HEK293 (cell line): ENCODE data around the gene TBC1D19.
A peak's percentile ranks its signal among the peaks of the same experiment; 100 is the strongest.

Experiments
- CTCF ChIA-PET: fragments of 350-600 bp; formaldehyde crosslinking; extraction: SDS; loops from one replicate; lab custom pipeline; 2021; ENCODE audit warnings: antibody characterized with exemption; lab: Yijun Ruan, JAX
- POLR2A ChIA-PET: fragments of 300-600 bp; formaldehyde crosslinking; extraction: SDS; loops from one replicate; lab custom pipeline; 2020; ENCODE audit warnings: antibody characterized with exemption, inconsistent platforms; lab: Yijun Ruan, JAX
- H3K27ac ChIP-seq: fragments of 200-500 bp; sonication (Bioruptor generic); 2 replicates; pipeline ENCODE4 v1.5.1; 2014; ENCODE audit warnings: low read depth, low read length, control low read depth, inconsistent platforms; ENCODE audit errors: extremely low read depth
- H3K36me3 ChIP-seq, 2 experiments: fragments of 200-500 bp in 1 of 2; sonication (Bioruptor generic) in 1 of 2; 1 replicate in 1 of 2; 2 replicates in 1 of 2; pipeline ENCODE4 v1.5.1; 2014 to 2017; ENCODE audit warnings: inconsistent platforms in 2 of 2, low read length in 2 of 2; ENCODE audit not compliant: control insufficient read depth in 2 of 2, insufficient read depth in 1 of 2
- H3K4me1 ChIP-seq: fragments of 200-500 bp; sonication (Bioruptor generic); 2 replicates; pipeline ENCODE4 v1.5.1; 2014; ENCODE audit warnings: mild to moderate bottlenecking, low read length, inconsistent platforms; ENCODE audit not compliant: control insufficient read depth, insufficient read depth
- H3K4me3 ChIP-seq: 2 replicates; pipeline ENCODE4 v1.5.1; 2011; ENCODE audit warnings: low read depth, mild to moderate bottlenecking, control low read depth, low read length, moderate library complexity
- H3K9me3 ChIP-seq: fragments of 200-500 bp; sonication (Bioruptor generic); 2 replicates; pipeline ENCODE4 v1.5.1; 2014; ENCODE audit warnings: low read depth, low read length, inconsistent platforms; ENCODE audit not compliant: control insufficient read depth, insufficient read depth
- BCL11B ChIP-seq: fragments of 450-650 bp; formaldehyde crosslinking; IDR thresholded peaks from 2 replicates; pipeline ENCODE4 v1.5.1; 2016; ENCODE audit warnings: low read depth, missing biosample characterization, missing genetic modification characterization
- GLIS1 ChIP-seq: fragments of 450-650 bp; formaldehyde crosslinking; IDR thresholded peaks from 2 replicates; pipeline ENCODE4 v1.5.1; 2016; ENCODE audit warnings: missing biosample characterization, missing genetic modification characterization
- HOXC10 ChIP-seq: sonication (generic); formaldehyde crosslinking; IDR thresholded peaks from 2 replicates; pipeline ENCODE4 v1.8.1; 2023; ENCODE audit warnings: mild to moderate bottlenecking, missing genetic modification reagents
- KLF9 ChIP-seq: fragments of 450-650 bp; formaldehyde crosslinking; IDR thresholded peaks from 2 replicates; pipeline ENCODE4 v1.5.1; 2016; ENCODE audit warnings: missing biosample characterization, missing genetic modification characterization, low read depth
- SCRT2 ChIP-seq: fragments of 450-650 bp; formaldehyde crosslinking; IDR thresholded peaks from 2 replicates; pipeline ENCODE4 v1.5.1; 2016; ENCODE audit warnings: missing biosample characterization, missing genetic modification characterization
- ZBTB20 ChIP-seq: fragments of 450-650 bp; formaldehyde crosslinking; IDR thresholded peaks from 2 replicates; pipeline ENCODE4 v1.5.1; 2016; ENCODE audit warnings: missing biosample characterization, missing genetic modification characterization
- ZBTB48 ChIP-seq: fragments of 450-650 bp; formaldehyde crosslinking; IDR thresholded peaks from 2 replicates; pipeline ENCODE4 v1.5.1; 2016; ENCODE audit warnings: missing biosample characterization, missing genetic modification characterization
- ZFP3 ChIP-seq: fragments of 450-650 bp; formaldehyde crosslinking; IDR thresholded peaks from 2 replicates; pipeline ENCODE4 v1.5.1; 2016; ENCODE audit warnings: low read depth, missing biosample characterization, missing genetic modification characterization
- ZNF324 ChIP-seq: fragments of 450-650 bp; formaldehyde crosslinking; IDR thresholded peaks from 2 replicates; pipeline ENCODE4 v1.5.1; 2016; ENCODE audit warnings: missing biosample characterization, missing genetic modification characterization
- ZNF37A ChIP-seq: fragments of 450-650 bp; IDR thresholded peaks from 2 replicates; pipeline ENCODE4 v1.5.1; 2018; ENCODE audit warnings: missing biosample characterization, missing genetic modification characterization
- ZNF391 ChIP-seq: fragments of 450-650 bp; formaldehyde crosslinking; IDR thresholded peaks from 2 replicates; pipeline ENCODE4 v1.5.1; 2016; ENCODE audit warnings: low read depth, missing biosample characterization, missing genetic modification characterization, borderline replicate concordance
- ZNF404 ChIP-seq: fragments of 450-650 bp; formaldehyde crosslinking; IDR thresholded peaks from 2 replicates; pipeline ENCODE4 v1.5.1; 2017; ENCODE audit warnings: missing biosample characterization, missing genetic modification characterization
- ZNF76 ChIP-seq: fragments of 450-650 bp; formaldehyde crosslinking; IDR thresholded peaks from 2 replicates; pipeline ENCODE4; 2016; ENCODE audit warnings: low read depth, missing biosample characterization, missing genetic modification characterization, borderline replicate concordance
- ZNF792 ChIP-seq: fragments of 450-650 bp; formaldehyde crosslinking; IDR thresholded peaks from 2 replicates; pipeline ENCODE4 v1.5.1; 2016; ENCODE audit warnings: missing biosample characterization, missing genetic modification characterization
- ZNF830 ChIP-seq: fragments of 450-650 bp; IDR thresholded peaks from 2 replicates; pipeline ENCODE4 v1.5.0; 2018; ENCODE audit warnings: missing biosample characterization, missing genetic modification characterization, low read depth, mild to moderate bottlenecking, moderate library complexity
- ZNF837 ChIP-seq: fragments of 450-650 bp; formaldehyde crosslinking; IDR thresholded peaks from 2 replicates; pipeline ENCODE4 v1.5.1; 2016; ENCODE audit warnings: missing biosample characterization, missing genetic modification characterization
- ZSCAN30 ChIP-seq: fragments of 450-650 bp; IDR thresholded peaks from 2 replicates; pipeline ENCODE4 v1.5.1; 2018; ENCODE audit warnings: missing biosample characterization, mild to moderate bottlenecking, missing genetic modification characterization, moderate library complexity
- TF ChIP-seq, protein P1 (sequence below): fragments of 450-650 bp; formaldehyde crosslinking; IDR thresholded peaks from 2 replicates; pipeline ENCODE4 v1.5.1; 2016; ENCODE audit warnings: missing biosample characterization, missing genetic modification characterization, low read depth
- TF ChIP-seq, protein P2 (sequence below): fragments of 450-650 bp; formaldehyde crosslinking; IDR thresholded peaks from 2 replicates; pipeline ENCODE4 v1.5.1; 2016; ENCODE audit warnings: missing biosample characterization, missing genetic modification characterization
- TF ChIP-seq, protein P3 (sequence below): fragments of 450-650 bp; formaldehyde crosslinking; IDR thresholded peaks from 2 replicates; pipeline ENCODE4 v1.5.1; 2016; ENCODE audit warnings: missing biosample characterization, missing genetic modification characterization
- TF ChIP-seq, protein P4 (sequence below): fragments of 450-650 bp; formaldehyde crosslinking; optimal IDR thresholded peaks from 2 replicates; pipeline ENCODE3; 2016; ENCODE audit warnings: missing biosample characterization, mild to moderate bottlenecking, missing genetic modification characterization

TBC1D19 gene

DNA sequence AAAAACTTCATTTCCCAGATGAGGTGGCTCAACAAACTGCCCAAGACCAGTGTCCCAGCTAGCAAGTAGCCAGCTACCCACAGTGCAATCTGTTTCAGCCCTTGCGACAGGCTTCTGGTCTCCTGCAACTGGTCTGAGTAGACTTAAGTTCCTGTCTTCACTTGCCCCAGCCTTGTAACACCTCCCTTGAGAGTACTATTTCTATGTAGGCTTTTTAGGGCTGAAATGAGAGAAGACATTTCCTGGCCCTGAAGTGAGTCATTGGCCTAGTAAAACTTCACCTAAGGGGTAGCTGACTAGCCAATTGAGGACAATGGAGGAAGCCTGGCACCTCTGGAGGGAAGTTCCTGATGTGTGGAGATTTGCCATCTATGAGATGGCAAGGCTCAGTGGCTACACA is 196.7 kb downstream of the TBC1D19 start:
- POLR2A ChIA-PET = no interaction called here
- CTCF ChIA-PET = no interaction called here
- Histone ChIP-seq H3K4me1 (no peaks in the 10 kb centered on the region), H3K4me3 (no peak overlapping the region), H3K9me3 (no peaks in the 10 kb centered on the region), H3K36me3 (no peaks in the 10 kb centered on the region), H3K27ac (no peak overlapping the region)
- peak; percentile 55 for TF ChIP-seq SCRT2 (tag by site-specific recombination)
- TF ChIP-seq ZNF391 (tag by site-specific recombination) = no peak
- no peak for TF ChIP-seq ZNF324 (tag by site-specific recombination)

DNA sequence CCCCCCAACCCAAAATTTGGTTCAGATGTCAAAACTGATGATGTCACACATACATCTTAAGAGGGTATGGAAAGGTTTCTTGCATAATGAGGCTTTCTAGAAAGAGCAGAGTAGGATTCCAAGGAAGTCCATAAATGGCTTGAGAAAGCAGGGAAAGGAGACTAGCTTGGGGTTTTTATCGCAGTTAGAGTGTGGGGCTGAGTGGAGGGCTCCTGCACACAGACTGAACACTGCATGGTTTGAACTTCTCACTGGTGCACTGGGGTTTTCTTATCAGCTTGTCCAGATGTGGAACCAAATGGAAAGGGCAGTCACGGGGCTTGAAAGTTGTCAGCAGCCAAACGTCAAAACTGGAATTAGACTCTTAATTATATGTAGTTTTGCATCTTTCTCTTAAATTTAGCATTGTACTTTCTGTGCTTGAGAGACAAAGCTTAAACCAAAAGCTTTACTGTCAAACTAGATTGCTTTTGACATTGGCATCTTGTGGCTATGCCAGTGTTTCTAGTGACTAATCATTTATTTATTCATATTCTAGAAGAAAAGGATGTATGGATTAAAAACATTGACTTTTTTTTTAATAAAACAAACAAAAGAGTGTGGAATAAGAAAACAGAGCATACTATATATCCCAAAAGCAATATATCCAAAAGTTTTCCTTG is 198.4 kb downstream of the TBC1D19 start:
- CTCF ChIA-PET = interaction anchor here (0.6 to 0.8 kb wide), 2 partner anchors 34 to 364 kb away, joined by 3 to 5 read pairs; no protein-coding TSS in a partner anchor
- Histone ChIP-seq H3K4me1 (no peaks in the 10 kb centered on the region), H3K27ac (no peak overlapping the region), H3K9me3 (no peaks in the 10 kb centered on the region), H3K4me3 (no peak overlapping the region), H3K36me3 (no peaks in the 10 kb centered on the region)
- TF ChIP-seq, protein P1, sequence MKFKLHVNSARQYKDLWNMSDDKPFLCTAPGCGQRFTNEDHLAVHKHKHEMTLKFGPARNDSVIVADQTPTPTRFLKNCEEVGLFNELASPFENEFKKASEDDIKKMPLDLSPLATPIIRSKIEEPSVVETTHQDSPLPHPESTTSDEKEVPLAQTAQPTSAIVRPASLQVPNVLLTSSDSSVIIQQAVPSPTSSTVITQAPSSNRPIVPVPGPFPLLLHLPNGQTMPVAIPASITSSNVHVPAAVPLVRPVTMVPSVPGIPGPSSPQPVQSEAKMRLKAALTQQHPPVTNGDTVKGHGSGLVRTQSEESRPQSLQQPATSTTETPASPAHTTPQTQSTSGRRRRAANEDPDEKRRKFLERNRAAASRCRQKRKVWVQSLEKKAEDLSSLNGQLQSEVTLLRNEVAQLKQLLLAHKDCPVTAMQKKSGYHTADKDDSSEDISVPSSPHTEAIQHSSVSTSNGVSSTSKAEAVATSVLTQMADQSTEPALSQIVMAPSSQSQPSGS = 0 out of 2 replicates have a peak, but pooled peaks have one; percentile 34
- TF ChIP-seq ZNF837 (tag by site-specific recombination) = no peak
- POLR2A ChIA-PET = no interaction called here

DNA sequence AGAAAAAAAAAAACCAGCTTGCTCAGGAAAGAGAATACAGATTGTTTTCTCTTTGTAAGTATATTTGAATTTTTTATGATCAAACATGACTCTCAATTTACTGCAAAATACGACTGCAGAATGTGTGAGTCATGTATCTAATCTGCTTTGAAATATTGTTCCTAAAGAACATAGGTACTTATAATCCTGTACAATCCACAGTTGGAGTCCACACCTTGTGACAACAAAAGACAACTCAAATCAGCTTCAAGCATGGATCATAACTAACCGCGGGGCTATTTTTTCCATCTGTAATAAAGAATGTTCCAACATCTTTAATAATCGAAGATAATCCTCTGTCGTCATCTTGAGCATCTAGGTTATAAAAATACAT is 198.9 kb downstream of the TBC1D19 start:
- Histone ChIP-seq H3K36me3 (no peaks in the 10 kb centered on the region), H3K4me3 (no peak overlapping the region), H3K9me3 (no peaks in the 10 kb centered on the region), H3K27ac (no peak overlapping the region), H3K4me1 (0 out of 2 replicates have a peak, but pooled peaks cover 5% of the 10 kb centered on the region)
- ChIA-PET POLR2A (no interaction called here), CTCF (interaction anchor here (0.6 to 0.8 kb wide), 2 partner anchors 35 to 364 kb away, joined by 3 to 5 read pairs; no protein-coding TSS in a partner anchor)
- TF ChIP-seq, protein P2, sequence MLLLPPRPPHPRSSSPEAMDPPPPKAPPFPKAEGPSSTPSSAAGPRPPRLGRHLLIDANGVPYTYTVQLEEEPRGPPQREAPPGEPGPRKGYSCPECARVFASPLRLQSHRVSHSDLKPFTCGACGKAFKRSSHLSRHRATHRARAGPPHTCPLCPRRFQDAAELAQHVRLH (tag by site-specific recombination) = no peak
- TF ChIP-seq ZNF830 (tag by site-specific recombination) = no peak
- TF ChIP-seq GLIS1 (tag by site-specific recombination) = no peak
- TF ChIP-seq, protein P3, sequence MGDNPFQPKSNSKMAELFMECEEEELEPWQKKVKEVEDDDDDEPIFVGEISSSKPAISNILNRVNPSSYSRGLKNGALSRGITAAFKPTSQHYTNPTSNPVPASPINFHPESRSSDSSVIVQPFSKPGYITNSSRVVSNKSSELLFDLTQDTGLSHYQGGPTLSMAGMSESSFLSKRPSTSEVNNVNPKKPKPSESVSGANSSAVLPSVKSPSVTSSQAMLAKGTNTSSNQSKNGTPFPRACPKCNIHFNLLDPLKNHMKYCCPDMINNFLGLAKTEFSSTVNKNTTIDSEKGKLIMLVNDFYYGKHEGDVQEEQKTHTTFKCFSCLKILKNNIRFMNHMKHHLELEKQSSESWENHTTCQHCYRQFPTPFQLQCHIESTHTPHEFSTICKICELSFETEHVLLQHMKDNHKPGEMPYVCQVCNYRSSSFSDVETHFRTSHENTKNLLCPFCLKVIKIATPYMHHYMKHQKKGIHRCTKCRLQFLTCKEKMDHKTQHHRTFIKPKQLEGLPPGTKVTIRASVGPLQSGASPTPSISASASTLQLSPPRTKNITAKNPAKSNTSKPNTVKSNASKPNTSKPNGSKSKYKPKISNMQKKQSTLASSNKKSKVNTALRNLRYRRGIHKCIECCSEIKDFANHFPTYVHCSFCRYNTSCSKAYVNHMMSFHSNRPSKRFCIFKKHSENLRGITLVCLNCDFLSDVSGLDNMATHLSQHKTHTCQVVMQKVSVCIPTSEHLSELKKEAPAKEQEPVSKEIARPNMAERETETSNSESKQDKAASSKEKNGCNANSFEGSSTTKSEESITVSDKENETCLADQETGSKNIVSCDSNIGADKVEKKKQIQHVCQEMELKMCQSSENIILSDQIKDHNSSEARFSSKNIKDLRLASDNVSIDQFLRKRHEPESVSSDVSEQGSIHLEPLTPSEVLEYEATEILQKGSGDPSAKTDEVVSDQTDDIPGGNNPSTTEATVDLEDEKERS (tag by site-specific recombination) = no peak
- TF ChIP-seq ZBTB20 (tag by site-specific recombination) = no peak
- no peak for TF ChIP-seq ZNF792 (tag by site-specific recombination)
- no peak for TF ChIP-seq ZNF37A (tag by site-specific recombination)
- no peak for TF ChIP-seq BCL11B (tag by site-specific recombination)
- no peak for TF ChIP-seq ZNF76 (tag by site-specific recombination)
- no peak for TF ChIP-seq KLF9 (tag by site-specific recombination)
- TF ChIP-seq, protein P4, sequence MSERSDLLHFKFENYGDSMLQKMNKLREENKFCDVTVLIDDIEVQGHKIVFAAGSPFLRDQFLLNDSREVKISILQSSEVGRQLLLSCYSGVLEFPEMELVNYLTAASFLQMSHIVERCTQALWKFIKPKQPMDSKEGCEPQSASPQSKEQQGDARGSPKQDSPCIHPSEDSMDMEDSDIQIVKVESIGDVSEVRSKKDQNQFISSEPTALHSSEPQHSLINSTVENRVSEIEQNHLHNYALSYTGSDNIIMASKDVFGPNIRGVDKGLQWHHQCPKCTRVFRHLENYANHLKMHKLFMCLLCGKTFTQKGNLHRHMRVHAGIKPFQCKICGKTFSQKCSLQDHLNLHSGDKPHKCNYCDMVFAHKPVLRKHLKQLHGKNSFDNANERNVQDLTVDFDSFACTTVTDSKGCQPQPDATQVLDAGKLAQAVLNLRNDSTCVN (tag by site-specific recombination) = no peak
- TF ChIP-seq ZNF404 (tag by site-specific recombination) = no peak
- no peak for TF ChIP-seq ZSCAN30 (tag by site-specific recombination)
- no peak for TF ChIP-seq ZFP3 (tag by site-specific recombination)
- no peak for TF ChIP-seq ZBTB48 (tag by site-specific recombination)
- TF ChIP-seq HOXC10 (CRISPR knock-in tag) = no peak
